H9 (cell line): ENCODE results near the gene VWF. TPM values are rescaled to one million over a fixed set of nuclear protein-coding genes. Genes with fewer than 3 reads are reported as not detected.

Experiments used
- DNase-seq: peaks from one replicate; pipeline ENCODE4 v3.0.0-alpha.2; 2017
- H2AFZ ChIP-seq: one replicate; pipeline ENCODE4 v1.6.1; 2013; ENCODE audit warnings: mild to moderate bottlenecking, low read length, control low read depth, moderate library complexity
- H2AK5ac ChIP-seq: 2 replicates; pipeline ENCODE4 v1.6.1; 2013; ENCODE audit warnings: low read length, control low read depth, mixed read lengths; ENCODE audit not compliant: insufficient read length
- H2BK120ac ChIP-seq: one replicate; pipeline ENCODE4 v1.6.1; 2013; ENCODE audit warnings: low read depth, mild to moderate bottlenecking, low read length, control low read depth, inconsistent platforms; ENCODE audit not compliant: poor library complexity, severe bottlenecking
- H2BK12ac ChIP-seq: 2 replicates; pipeline ENCODE4 v1.6.1; 2013; ENCODE audit warnings: low read length, control low read depth, mixed read lengths, low read depth; ENCODE audit not compliant: insufficient read length
- H2BK15ac ChIP-seq: 2 replicates; pipeline ENCODE4 v1.6.1; 2013; ENCODE audit warnings: low read depth, low read length, control low read depth
- H2BK20ac ChIP-seq: one replicate; pipeline ENCODE4 v1.6.1; 2013; ENCODE audit warnings: low read depth, mild to moderate bottlenecking, low read length, control low read depth, inconsistent platforms; ENCODE audit not compliant: poor library complexity, severe bottlenecking
- H2BK5ac ChIP-seq: 2 replicates; pipeline ENCODE4 v1.6.1; 2013; ENCODE audit warnings: low read length, control low read depth, mixed read lengths; ENCODE audit not compliant: insufficient read length
- H3K14ac ChIP-seq: 2 replicates; pipeline ENCODE4 v1.6.1; 2013; ENCODE audit warnings: low read length, control low read depth; ENCODE audit not compliant: insufficient read depth
- H3K18ac ChIP-seq: 2 replicates; pipeline ENCODE4 v1.6.1; 2013; ENCODE audit warnings: low read depth, mild to moderate bottlenecking, mixed read lengths, low read length, control low read depth; ENCODE audit not compliant: insufficient read length
- H3K23ac ChIP-seq: 2 replicates; pipeline ENCODE4 v1.6.1; 2013; ENCODE audit warnings: low read length, control low read depth, mixed read lengths, low read depth; ENCODE audit not compliant: insufficient read length
- H3K23me2 ChIP-seq: 2 replicates; pipeline ENCODE4 v1.6.1; 2013; ENCODE audit warnings: low read depth, mild to moderate bottlenecking, mixed read lengths, low read length, control low read depth; ENCODE audit not compliant: insufficient read length, poor library complexity, severe bottlenecking
- H3K27ac ChIP-seq: 2 replicates; pipeline ENCODE4 v1.5.1; 2013; ENCODE audit warnings: low read length, control low read depth, mixed read lengths, low read depth; ENCODE audit not compliant: insufficient read length
- H3K27me3 ChIP-seq: 2 replicates; pipeline ENCODE4 v1.6.1; 2013; ENCODE audit warnings: low read length, control low read depth, inconsistent platforms; ENCODE audit not compliant: insufficient read depth
- H3K4ac ChIP-seq: 2 replicates; pipeline ENCODE4 v1.6.1; 2013; ENCODE audit warnings: low read depth, mild to moderate bottlenecking, control low read depth, inconsistent platforms, low read length, moderate library complexity
- H3K4me1 ChIP-seq: 2 replicates; pipeline ENCODE4 v1.6.1; 2013; ENCODE audit warnings: low read length, control low read depth, inconsistent platforms; ENCODE audit not compliant: insufficient read depth
- H3K4me2 ChIP-seq: 2 replicates; pipeline ENCODE4 v1.6.1; 2013; ENCODE audit warnings: low read length, control low read depth, mixed read lengths; ENCODE audit not compliant: insufficient read length, insufficient read depth
- H3K56ac ChIP-seq: 2 replicates; pipeline ENCODE4 v1.6.1; 2013; ENCODE audit warnings: low read depth, mild to moderate bottlenecking, mixed read lengths, low read length, control low read depth; ENCODE audit not compliant: insufficient read length
- H3K79me1 ChIP-seq: 2 replicates; pipeline ENCODE4 v1.6.1; 2013; ENCODE audit warnings: low read depth, mild to moderate bottlenecking, moderate library complexity, low read length, control low read depth, inconsistent platforms; ENCODE audit not compliant: insufficient read depth, poor library complexity, severe bottlenecking
- H3K79me2 ChIP-seq: 2 replicates; pipeline ENCODE4 v1.6.1; 2013; ENCODE audit warnings: low read length, control low read depth, inconsistent platforms; ENCODE audit not compliant: insufficient read depth
- H3K9ac ChIP-seq: 2 replicates; pipeline ENCODE4 v1.6.1; 2013; ENCODE audit warnings: low read length, control low read depth, mixed read lengths; ENCODE audit not compliant: insufficient read length; ENCODE audit errors: extremely low read depth
- H3K9me3 ChIP-seq: one replicate; pipeline ENCODE4 v1.6.1; 2013; ENCODE audit warnings: low read depth, low read length, inconsistent platforms; ENCODE audit not compliant: control insufficient read depth
- H3T11ph ChIP-seq: one replicate; pipeline ENCODE4 v1.6.1; 2013; ENCODE audit warnings: mild to moderate bottlenecking, low read length, control low read depth, inconsistent platforms
- H4K20me1 ChIP-seq: one replicate; pipeline ENCODE4 v1.6.1; 2013; ENCODE audit not compliant: control insufficient read depth, insufficient read length, insufficient read depth
- H4K5ac ChIP-seq: 2 replicates; pipeline ENCODE4 v1.6.1; 2013; ENCODE audit warnings: low read depth, mild to moderate bottlenecking, mixed read lengths, low read length, control low read depth; ENCODE audit not compliant: insufficient read length
- H4K8ac ChIP-seq: replicated peaks from 2 replicates; pipeline ENCODE4 v1.6.1; 2013; ENCODE audit warnings: low read length, control low read depth, mixed read lengths, low read depth; ENCODE audit not compliant: insufficient read length
- H4K91ac ChIP-seq: 2 replicates; pipeline ENCODE4 v1.6.1; 2013; ENCODE audit warnings: low read depth, mild to moderate bottlenecking, moderate library complexity, mixed read lengths, low read length, control low read depth; ENCODE audit not compliant: insufficient read length
- H3K27ac Mint-ChIP-seq, 3 experiments: 2 replicates in 2 of 3; 3 replicates in 1 of 3; pipeline ENCODE4 v1.8.0; 2020 to 2021; ENCODE audit warnings: mixed read lengths in 3 of 3, mild to moderate bottlenecking in 1 of 3, moderate library complexity in 1 of 3
- H3K27me3 Mint-ChIP-seq: 2 replicates; pipeline ENCODE4 v1.8.0; 2021; ENCODE audit warnings: low read depth, mild to moderate bottlenecking, moderate library complexity, mixed read lengths
- H3K36me3 Mint-ChIP-seq, 3 experiments: 2 replicates in 2 of 3; 3 replicates in 1 of 3; pipeline ENCODE4 v1.8.0; 2020 to 2021; ENCODE audit warnings: low read depth in 3 of 3, mixed read lengths in 3 of 3; ENCODE audit not compliant: insufficient read depth in 1 of 3
- H3K4me1 Mint-ChIP-seq, 2 experiments: 2 replicates each; pipeline ENCODE4 v1.8.0; 2020; ENCODE audit warnings: mixed read lengths in 2 of 2
- H3K4me3 Mint-ChIP-seq, 2 experiments: 2 replicates in 1 of 2; 3 replicates in 1 of 2; pipeline ENCODE4 v1.8.0; 2020 to 2021; ENCODE audit warnings: mild to moderate bottlenecking in 2 of 2, mixed read lengths in 2 of 2, moderate library complexity in 1 of 2
- H3K9me3 Mint-ChIP-seq, 2 experiments: 2 replicates in 1 of 2; 3 replicates in 1 of 2; pipeline ENCODE4 v1.8.0; 2020; ENCODE audit warnings: mild to moderate bottlenecking in 2 of 2, mixed read lengths in 2 of 2, moderate library complexity in 1 of 2
- WGBS: extraction: QIAGEN DNeasy Blood & Tissue Kit; methylation state at CpG from one replicate; pipeline ENCODE4 v1.1.7; 2013; ENCODE audit warnings: missing lambda C conversion rate, low lambda C conversion rate, mixed read lengths; ENCODE audit not compliant: insufficient read length; ENCODE audit errors: extremely low coverage; 5-methylcytosine and 5-hydroxymethylcytosine counted together
- total RNA-seq: library from RNA; stranded (reverse); gene quantifications from 2 replicates; pipeline ENCODE4 v1.2.1, GENCODE V29; 2021
- TF ChIP-seq, protein P1 (sequence below): fragments of 200-600 bp; sonication (generic); conservative IDR thresholded peaks from 3 replicates; pipeline ENCODE4 v1.8.0; 2021; ENCODE audit warnings: antibody characterized with exemption, mild to moderate bottlenecking

VWF gene
- total RNA-seq, 1 experiment from 2014 or later, result 0.17 TPM

DNA sequence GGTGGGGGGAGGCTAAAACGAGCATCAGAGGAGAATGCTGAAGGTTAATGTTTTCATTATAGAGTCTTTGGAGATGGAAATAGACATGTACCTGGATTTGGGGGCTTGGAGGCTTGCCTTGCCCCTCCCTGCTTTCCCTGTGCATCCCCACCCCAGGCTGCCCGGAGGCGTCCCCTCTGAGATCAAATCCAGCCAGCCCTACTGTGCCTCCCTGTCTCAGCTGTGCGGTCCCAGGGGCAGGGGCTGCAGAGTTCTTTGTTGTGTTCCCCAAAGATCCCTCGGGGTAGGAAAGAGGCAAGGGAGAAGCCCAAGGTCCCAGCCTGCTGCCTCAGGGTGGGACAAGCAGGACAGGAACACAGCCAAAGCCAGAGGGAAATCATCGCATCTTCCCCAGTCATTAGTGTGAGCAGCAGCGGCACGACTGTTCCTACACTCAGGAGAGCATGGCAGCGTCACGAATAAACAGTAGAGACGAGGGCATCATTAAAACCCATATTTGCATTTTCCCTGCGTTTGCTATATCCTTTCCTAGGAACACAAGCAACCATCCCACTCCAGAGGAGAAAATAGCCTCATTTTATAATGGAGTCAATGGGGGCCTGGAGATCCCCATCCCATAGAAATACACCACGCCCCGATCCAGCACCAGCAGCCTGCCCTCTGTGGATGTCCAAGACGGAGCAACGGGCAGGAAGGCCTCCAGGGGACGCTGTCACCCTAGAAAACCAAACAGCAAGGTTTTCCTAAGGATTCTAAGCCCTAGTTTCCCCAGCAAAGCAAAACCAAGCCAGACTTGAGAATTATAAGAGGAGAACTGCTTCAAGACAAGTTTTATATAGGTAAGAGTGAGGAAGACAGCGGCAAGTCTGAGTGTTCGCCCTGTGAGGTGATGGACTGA lies 211.8 kb downstream of the VWF start:
- Histone ChIP-seq H2AFZ (no peak overlapping the region), H4K5ac (no peak overlapping the region), H3K27ac (no peak overlapping the region), H4K91ac (no peak overlapping the region), H2BK120ac (no peak overlapping the region), H3K79me1 (no peaks in the 10 kb centered on the region), H3K23me2 (no peaks in the 10 kb centered on the region), H3K9ac (no peak overlapping the region), H3K4ac (no peak overlapping the region), H2BK12ac (no peak overlapping the region), H3K18ac (no peak overlapping the region), H3T11ph (no peak overlapping the region), H3K14ac (no peak overlapping the region; the same call in 1 of the 2 replicates), H3K56ac (no peak overlapping the region), H2AK5ac (no peak overlapping the region), H3K4me1 (no peaks in the 10 kb centered on the region), H2BK15ac (no peak overlapping the region), H3K27me3 (no peaks in the 10 kb centered on the region), H3K23ac (no peak overlapping the region), H4K8ac (no peak overlapping the region), H4K20me1 (no peaks in the 10 kb centered on the region), H3K4me2 (no peak overlapping the region), H2BK20ac (no peak overlapping the region), H2BK5ac (no peak overlapping the region), H3K79me2 (no peaks in the 10 kb centered on the region), H3K9me3 (no peaks in the 10 kb centered on the region)
- peak overlapping the region in 1 of 3 experiments; percentile 14; a peak in 1 of 7 replicates for H3K27ac Mint-ChIP-seq
- no peaks in the 10 kb centered on the region for H3K9me3 Mint-ChIP-seq
- DNase-seq, result peak; percentile 86
- TF ChIP-seq, protein P1, sequence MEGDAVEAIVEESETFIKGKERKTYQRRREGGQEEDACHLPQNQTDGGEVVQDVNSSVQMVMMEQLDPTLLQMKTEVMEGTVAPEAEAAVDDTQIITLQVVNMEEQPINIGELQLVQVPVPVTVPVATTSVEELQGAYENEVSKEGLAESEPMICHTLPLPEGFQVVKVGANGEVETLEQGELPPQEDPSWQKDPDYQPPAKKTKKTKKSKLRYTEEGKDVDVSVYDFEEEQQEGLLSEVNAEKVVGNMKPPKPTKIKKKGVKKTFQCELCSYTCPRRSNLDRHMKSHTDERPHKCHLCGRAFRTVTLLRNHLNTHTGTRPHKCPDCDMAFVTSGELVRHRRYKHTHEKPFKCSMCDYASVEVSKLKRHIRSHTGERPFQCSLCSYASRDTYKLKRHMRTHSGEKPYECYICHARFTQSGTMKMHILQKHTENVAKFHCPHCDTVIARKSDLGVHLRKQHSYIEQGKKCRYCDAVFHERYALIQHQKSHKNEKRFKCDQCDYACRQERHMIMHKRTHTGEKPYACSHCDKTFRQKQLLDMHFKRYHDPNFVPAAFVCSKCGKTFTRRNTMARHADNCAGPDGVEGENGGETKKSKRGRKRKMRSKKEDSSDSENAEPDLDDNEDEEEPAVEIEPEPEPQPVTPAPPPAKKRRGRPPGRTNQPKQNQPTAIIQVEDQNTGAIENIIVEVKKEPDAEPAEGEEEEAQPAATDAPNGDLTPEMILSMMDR, result peak; percentile 97
- H3K27me3 Mint-ChIP-seq, result peaks cover 2% of the 10 kb centered on the region; the same call in 1 of the 2 replicates
- H3K36me3 Mint-ChIP-seq, result no peaks in the 10 kb centered on the region
- H3K4me1 Mint-ChIP-seq, result peaks cover 0 to 1% of the 10 kb centered on the region in 2 experiments; a peak in 1 of 4 replicates
- WGBS, result no CpG with 5 or more reads among the region's 19 CpGs
- H3K4me3 Mint-ChIP-seq, result no peak overlapping the region
